Mammary epithelial cell (primary cell): Measurements from ENCODE around the gene MACO1.
"Not testable (repeated sequence)": the region's sequence is repeated elsewhere in the genome, so short reads cannot be mapped to it uniquely, and the experiment has no call there.

Source experiments
- EZH2 ChIP-seq: IDR thresholded peaks from 2 replicates; pipeline ENCODE4 v1.6.1; 2012; ENCODE audit warnings: low read length, inconsistent platforms, borderline replicate concordance
- TF ChIP-seq, protein P1 (sequence below), 2 donors: IDR thresholded peaks in 1 of 2; conservative IDR thresholded peaks in 1 of 2; 2 replicates each; pipeline ENCODE4 v1.5.1; 2011 to 2012; ENCODE audit warnings: inconsistent platforms in 2 of 2, low read length in 2 of 2, mild to moderate bottlenecking in 2 of 2, control low read depth in 1 of 2, low read depth in 1 of 2; ENCODE audit not compliant: insufficient read depth in 1 of 2; ENCODE audit errors: extremely low read depth in 1 of 2

DNA sequence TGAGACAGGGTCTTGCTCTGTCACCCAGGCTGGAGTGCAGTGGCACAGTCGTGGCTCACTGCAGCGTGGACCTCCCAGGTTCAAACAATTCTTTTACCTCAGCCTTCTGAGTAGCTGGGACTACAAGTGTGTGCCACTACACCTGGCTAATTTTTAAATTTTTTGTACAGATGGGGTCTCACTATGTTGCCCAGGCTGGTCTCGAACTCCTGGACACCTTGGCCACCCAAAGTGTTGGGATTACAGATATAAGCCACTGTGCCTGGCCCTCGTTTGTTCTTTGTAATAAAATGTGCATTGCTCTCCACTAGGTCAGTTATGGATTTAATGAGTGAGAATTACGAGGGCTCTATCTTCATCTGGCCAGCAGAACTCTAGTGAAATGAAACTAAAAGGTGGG lies 13.9 kb downstream of the MACO1 start:
- TF ChIP-seq, protein P1, sequence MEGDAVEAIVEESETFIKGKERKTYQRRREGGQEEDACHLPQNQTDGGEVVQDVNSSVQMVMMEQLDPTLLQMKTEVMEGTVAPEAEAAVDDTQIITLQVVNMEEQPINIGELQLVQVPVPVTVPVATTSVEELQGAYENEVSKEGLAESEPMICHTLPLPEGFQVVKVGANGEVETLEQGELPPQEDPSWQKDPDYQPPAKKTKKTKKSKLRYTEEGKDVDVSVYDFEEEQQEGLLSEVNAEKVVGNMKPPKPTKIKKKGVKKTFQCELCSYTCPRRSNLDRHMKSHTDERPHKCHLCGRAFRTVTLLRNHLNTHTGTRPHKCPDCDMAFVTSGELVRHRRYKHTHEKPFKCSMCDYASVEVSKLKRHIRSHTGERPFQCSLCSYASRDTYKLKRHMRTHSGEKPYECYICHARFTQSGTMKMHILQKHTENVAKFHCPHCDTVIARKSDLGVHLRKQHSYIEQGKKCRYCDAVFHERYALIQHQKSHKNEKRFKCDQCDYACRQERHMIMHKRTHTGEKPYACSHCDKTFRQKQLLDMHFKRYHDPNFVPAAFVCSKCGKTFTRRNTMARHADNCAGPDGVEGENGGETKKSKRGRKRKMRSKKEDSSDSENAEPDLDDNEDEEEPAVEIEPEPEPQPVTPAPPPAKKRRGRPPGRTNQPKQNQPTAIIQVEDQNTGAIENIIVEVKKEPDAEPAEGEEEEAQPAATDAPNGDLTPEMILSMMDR (conservative IDR thresholded peaks at IDR 0.05 in 1 of 2, IDR thresholded peaks at IDR 0.05 in 1 of 2; ENCODE audit: extremely low read depth in 1 of 2, insufficient read depth in 1 of 2, low read depth in 1 of 2, low read length in 2 of 2), result not testable (repeated sequence)
- TF ChIP-seq EZH2, result not testable (repeated sequence)
